HepG2 (cell line): Measurements from ENCODE around the gene TNFSF15. TPM values are rescaled to one million over a fixed set of nuclear protein-coding genes. Genes with fewer than 3 reads are reported as not detected.

Experiments used
- ATAC-seq: fragments of 200-7000 bp; cut with Tn5 transposase; 3 replicates; pipeline ENCODE4 v1.9.1; 2020; ENCODE audit warnings: mild to moderate bottlenecking, moderate library complexity
- BruUV-seq: library from RNA; stranded (reverse); fragments of 400-500 nt; replicated peaks from 2 replicates; lab custom pipeline; 2021; lab: Mats Ljungman, UMichigan
- CTCF ChIA-PET: fragments of 300-600 bp; formaldehyde crosslinking; extraction: SDS; loops from one replicate; lab custom pipeline; 2021; ENCODE audit warnings: low total read pairs, inconsistent platforms, low intra/inter-chr PET ratio; lab: Yijun Ruan, JAX
- POLR2A ChIA-PET: fragments of 350-600 bp; sonication (Branson Sonifier 250); formaldehyde crosslinking; loops from one replicate; lab custom pipeline; 2020; ENCODE audit warnings: antibody characterized with exemption, inconsistent platforms; lab: Yijun Ruan, JAX
- DNase-seq: peaks from one replicate; pipeline ENCODE4 v3.0.0-alpha.2; 2015; ENCODE audit warnings: low spot score
- FAIRE-seq: peaks from 3 replicates; lab custom pipeline; 2011; peaks lifted over from hg19 to GRCh38; lab: Jason Lieb, UNC
- H2AFZ ChIP-seq: one replicate; pipeline ENCODE4 v1.6.1; 2011; ENCODE audit warnings: low read length, inconsistent platforms
- H3K27ac ChIP-seq: fragments of 300-600 bp; 3 replicates; pipeline ENCODE4 v1.8.0; 2011; ENCODE audit warnings: mixed run types, mild to moderate bottlenecking, mixed read lengths, low read length, inconsistent platforms; ENCODE audit not compliant: insufficient read depth; ENCODE audit errors: extremely low read length
- H3K27me3 ChIP-seq, 2 experiments: fragments of 200-600 bp in 1 of 2; 2 replicates in 1 of 2; 3 replicates in 1 of 2; pipeline versions ENCODE4 v1.6.0 to v1.8.0; 2011; ENCODE audit warnings: low read length in 2 of 2, mild to moderate bottlenecking in 2 of 2, moderate library complexity in 2 of 2, inconsistent platforms in 1 of 2; ENCODE audit not compliant: insufficient read depth in 2 of 2, control insufficient read depth in 1 of 2
- H3K36me3 ChIP-seq, 2 experiments: fragments of 200-600 bp in 1 of 2; replicated peaks in 1 of 2; 2 replicates in 1 of 2; 3 replicates in 1 of 2; pipeline versions ENCODE4 v1.5.1 to v1.8.0; 2011; ENCODE audit warnings: low read length in 2 of 2, inconsistent platforms in 1 of 2; ENCODE audit not compliant: insufficient read depth in 2 of 2, control insufficient read depth in 1 of 2
- H3K4me1 ChIP-seq: 2 replicates; pipeline ENCODE4 v1.5.1; 2012; ENCODE audit warnings: low read length, inconsistent platforms; ENCODE audit not compliant: insufficient read depth
- H3K4me2 ChIP-seq: 2 replicates; pipeline ENCODE4 v1.6.0; 2011; ENCODE audit warnings: low read depth, low read length, inconsistent platforms
- H3K4me3 ChIP-seq, 3 experiments: fragments of 200-600 bp in 1 of 3; sonication (generic), shearing (Covaris generic) in 1 of 3; replicated peaks in 1 of 3; 2 replicates each; pipeline ENCODE4 v1.5.1; 2011 to 2016; ENCODE audit warnings: low read length in 3 of 3, inconsistent platforms in 2 of 3, low read depth in 2 of 3, mild to moderate bottlenecking in 2 of 3, control low read depth in 1 of 3, mixed read lengths in 1 of 3; ENCODE audit not compliant: insufficient read depth in 1 of 3
- H3K79me2 ChIP-seq: one replicate; pipeline ENCODE4 v1.6.1; 2011; ENCODE audit warnings: low read length, inconsistent platforms; ENCODE audit not compliant: insufficient read depth
- H3K9ac ChIP-seq: 2 replicates; pipeline ENCODE4 v1.6.0; 2011; ENCODE audit warnings: mild to moderate bottlenecking, low read depth, low read length, inconsistent platforms; ENCODE audit not compliant: insufficient read depth
- H3K9me3 ChIP-seq: 2 replicates; pipeline ENCODE4 v1.5.1; 2012; ENCODE audit warnings: mild to moderate bottlenecking, low read length
- H4K20me1 ChIP-seq: 2 replicates; pipeline ENCODE4 v1.6.0; 2011; ENCODE audit warnings: inconsistent platforms, mild to moderate bottlenecking, low read length, moderate library complexity; ENCODE audit not compliant: insufficient read depth
- RBM39 ChIP-seq: fragments of 200-400 bp; formaldehyde crosslinking; IDR thresholded peaks from one replicate; pipeline ENCODE4 v1.6.1; 2018; ENCODE audit warnings: antibody characterized with exemption, mild to moderate bottlenecking, low read depth, low read length; ENCODE audit not compliant: poor library complexity, severe bottlenecking
- TEAD3 ChIP-seq: optimal IDR thresholded peaks from 2 replicates; pipeline ENCODE3; 2016; ENCODE audit warnings: borderline replicate concordance
- ZBTB38 ChIP-seq: sonication (generic); formaldehyde crosslinking; IDR thresholded peaks from 2 replicates; pipeline ENCODE4 v1.5.1; 2020; ENCODE audit warnings: mild to moderate bottlenecking, missing genetic modification reagents
- ZIK1 ChIP-seq: sonication (generic); formaldehyde crosslinking; IDR thresholded peaks from 2 replicates; pipeline ENCODE4 v1.5.0; 2020; ENCODE audit warnings: mild to moderate bottlenecking, low read depth, missing genetic modification reagents, borderline replicate concordance
- ZNF331 ChIP-seq: sonication (generic); formaldehyde crosslinking; IDR thresholded peaks from 2 replicates; pipeline ENCODE4 v1.4.0; 2020; ENCODE audit warnings: missing genetic modification reagents
- ZNF484 ChIP-seq: sonication (generic); formaldehyde crosslinking; IDR thresholded peaks from 2 replicates; pipeline ENCODE4 v1.5.1; 2020; ENCODE audit warnings: mild to moderate bottlenecking, low read depth, missing genetic modification reagents, borderline replicate concordance
- ZNF782 ChIP-seq: sonication (generic); formaldehyde crosslinking; IDR thresholded peaks from 2 replicates; pipeline ENCODE4 v1.4.0; 2020; ENCODE audit warnings: missing genetic modification reagents, mild to moderate bottlenecking, borderline replicate concordance
- ZNF784 ChIP-seq: sonication (generic); formaldehyde crosslinking; IDR thresholded peaks from 2 replicates; pipeline ENCODE4 v1.5.1; 2020; ENCODE audit warnings: missing genetic modification reagents, mild to moderate bottlenecking, borderline replicate concordance
- WGBS: methylation state at CpG from one replicate; pipeline ENCODE4 v1.1.6; 2017; ENCODE audit warnings: low lambda C conversion rate; 5-methylcytosine and 5-hydroxymethylcytosine counted together
- in situ Hi-C: cut with HindIII; loops from 2 replicates; pipeline ENCODE4 v1.10.0; 2017; ENCODE audit warnings: low pct_unique_long_range_greater_than_20kb; ENCODE audit not compliant: extremely low pct_ligation_motif_present
- intact Hi-C: fragments of 100-400 bp; cut with micrococcal nuclease; formaldehyde crosslinking; loops from one replicate; pipeline ENCODE4 v1.10.0; 2022; ENCODE audit not compliant: unreplicated experiment
- polyA plus RNA-seq, 8 experiments: library from polyadenylated mRNA; depleted of rRNA in 3 of 8; stranded (reverse) in 7 of 8; unstranded in 1 of 8; fragments of >200 nt; fragmentation: Illumina TruSeq in 4 of 8; extraction: Trizol in 4 of 8; gene quantifications; 2 replicates each; pipeline versions ENCODE4 v1.2.1 to v1.2.3, GENCODE V29; 2011 to 2016; ENCODE audit warnings: low read depth in 4 of 8, missing spikeins in 1 of 8, mixed read lengths in 1 of 8; ENCODE audit not compliant: insufficient read depth in 1 of 8
- total RNA-seq, 5 experiments: library from RNA; depleted of rRNA; stranded (reverse); fragments of >200 nt; fragmentation: Illumina TruSeq; extraction: Trizol; gene quantifications; 2 replicates each; pipeline ENCODE4 v1.2.3, GENCODE V29; 2016; ENCODE audit warnings: low read depth in 1 of 5
- TF ChIP-seq, protein P1 (sequence below): sonication (generic); formaldehyde crosslinking; IDR thresholded peaks from 2 replicates; pipeline ENCODE4 v1.4.0; 2020; ENCODE audit warnings: missing genetic modification reagents, mild to moderate bottlenecking, borderline replicate concordance

TNFSF15 gene
- total and polyA plus RNA-seq, 2 of the 13 experiments (the other 11 are each of a cell fraction or from before 2014, with no cell fraction given), result 0.02 to 0.03 TPM

- H3K9ac ChIP-seq, result no peak overlapping the region
- FAIRE-seq, result no peak
Observed at GRCh38 chr9:114828303-114828650, 22.4 kb upstream of the TNFSF15 start.

More at GRCh38 chr9:114828303-114828650, 22.4 kb upstream of the TNFSF15 start:
- Histone ChIP-seq H3K36me3 (no peaks in the 10 kb centered on the region), H3K9me3 (no peaks in the 10 kb centered on the region), H3K27me3 (no peaks in the 10 kb centered on the region), H3K79me2 (no peaks in the 10 kb centered on the region), H3K27ac (no peak overlapping the region), H3K4me3 (no peak overlapping the region), H3K4me2 (no peak overlapping the region), H3K4me1 (no peaks in the 10 kb centered on the region), H4K20me1 (no peaks in the 10 kb centered on the region), H2AFZ (no peak overlapping the region)
- ChIA-PET POLR2A (no interaction called here), CTCF (no interaction called here)
- no peak for ATAC-seq
- 0% methylated on average over 3 of the region's 3 CpGs for WGBS
- BruUV-seq, result no TSS peak
- no peak for DNase-seq
- in situ Hi-C loops (no loop called here), intact Hi-C loops (no loop called here)
- TF ChIP-seq ZNF331 (CRISPR knock-in tag), result no peak
- TF ChIP-seq, protein P1, sequence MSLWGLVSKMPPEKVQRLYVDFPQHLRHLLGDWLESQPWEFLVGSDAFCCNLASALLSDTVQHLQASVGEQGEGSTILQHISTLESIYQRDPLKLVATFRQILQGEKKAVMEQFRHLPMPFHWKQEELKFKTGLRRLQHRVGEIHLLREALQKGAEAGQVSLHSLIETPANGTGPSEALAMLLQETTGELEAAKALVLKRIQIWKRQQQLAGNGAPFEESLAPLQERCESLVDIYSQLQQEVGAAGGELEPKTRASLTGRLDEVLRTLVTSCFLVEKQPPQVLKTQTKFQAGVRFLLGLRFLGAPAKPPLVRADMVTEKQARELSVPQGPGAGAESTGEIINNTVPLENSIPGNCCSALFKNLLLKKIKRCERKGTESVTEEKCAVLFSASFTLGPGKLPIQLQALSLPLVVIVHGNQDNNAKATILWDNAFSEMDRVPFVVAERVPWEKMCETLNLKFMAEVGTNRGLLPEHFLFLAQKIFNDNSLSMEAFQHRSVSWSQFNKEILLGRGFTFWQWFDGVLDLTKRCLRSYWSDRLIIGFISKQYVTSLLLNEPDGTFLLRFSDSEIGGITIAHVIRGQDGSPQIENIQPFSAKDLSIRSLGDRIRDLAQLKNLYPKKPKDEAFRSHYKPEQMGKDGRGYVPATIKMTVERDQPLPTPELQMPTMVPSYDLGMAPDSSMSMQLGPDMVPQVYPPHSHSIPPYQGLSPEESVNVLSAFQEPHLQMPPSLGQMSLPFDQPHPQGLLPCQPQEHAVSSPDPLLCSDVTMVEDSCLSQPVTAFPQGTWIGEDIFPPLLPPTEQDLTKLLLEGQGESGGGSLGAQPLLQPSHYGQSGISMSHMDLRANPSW (CRISPR knock-in tag), result no peak
- TF ChIP-seq TEAD3 (CRISPR knock-in tag), result no peak
- no peak for TF ChIP-seq ZNF782 (CRISPR knock-in tag)
- no peak for TF ChIP-seq ZNF784
- TF ChIP-seq ZNF484 (CRISPR knock-in tag), result no peak
- no peak for TF ChIP-seq ZIK1 (CRISPR knock-in tag)
- TF ChIP-seq ZBTB38 (CRISPR knock-in tag), result no peak
- TF ChIP-seq RBM39, result no peak
- TF ChIP-seq, all 625 proteins: peak for 0
